Activated CD4-positive, alpha-beta T cell treated with anti-CD3 and anti-CD28 coated beads, Interleukin-2, Interleukin-6, amounts not matched to agents 100 ng/mL and 50 ng/mL, durations not matched to agents 16 hours and 8 hours (primary cell): ENCODE results near the gene KIF17.

Source experiments
- DNase-seq: peaks from one replicate; pipeline ENCODE4 v3.0.0-alpha.2; 2020

The KIF17 gene

GRCh38 chr1:20717452-20718342 lies at the start of gene KIF17:
Gene KIF17, minus strand, starts transcription at chr1:20718007. Its CDS starts 301 bp downstream, at chr1:20717706.
- peak; percentile 60 for DNase-seq

GRCh38 chr1:20767271-20767670 lies 49.5 kb upstream of the KIF17 start:
- no peak for DNase-seq

GRCh38 chr1:20763417-20763816 lies 45.6 kb upstream of the KIF17 start:
- no peak for DNase-seq

- no peak for DNase-seq
These were observed 42.5 kb upstream of the KIF17 start for GRCh38 chr1:20760322-20760721.

GRCh38 chr1:20753589-20753988 lies 35.8 kb upstream of the KIF17 start:
- DNase-seq, result no peak

- DNase-seq, result no peak
These were observed 33.7 kb upstream of the KIF17 start for GRCh38 chr1:20751462-20751990.

GRCh38 chr1:20742671-20743070 lies 24.9 kb upstream of the KIF17 start:
- DNase-seq, result no peak

GRCh38 chr1:20740781-20741180 lies 23.0 kb upstream of the KIF17 start:
- DNase-seq, result no peak

GRCh38 chr1:20739225-20739624 lies 21.4 kb upstream of the KIF17 start:
- DNase-seq, result no peak

GRCh38 chr1:20735581-20736111 lies 17.8 kb upstream of the KIF17 start:
- DNase-seq, result no peak

GRCh38 chr1:20733360-20733975 lies 15.7 kb upstream of the KIF17 start:
- no peak for DNase-seq

- DNase-seq, result peak; percentile 81
These were observed 15.0 kb upstream of the KIF17 start, which contains the start of gene SH2D5 for GRCh38 chr1:20732588-20733359. Gene SH2D5, minus strand, starts transcription at chr1:20732703. Its CDS starts 4,659 bp downstream, at chr1:20728044.

GRCh38 chr1:20732071-20732587 lies 14.3 kb upstream of the KIF17 start:
- peak; percentile 67 for DNase-seq

- DNase-seq, result no peak
These were observed 13.5 kb upstream of the KIF17 start for GRCh38 chr1:20731057-20731991.

GRCh38 chr1:20730690-20731056 lies 12.9 kb upstream of the KIF17 start:
- no peak for DNase-seq

GRCh38 chr1:20729990-20730689 lies 12.3 kb upstream of the KIF17 start:
- no peak for DNase-seq

GRCh38 chr1:20729155-20729931 lies 11.5 kb upstream of the KIF17 start:
- no peak for DNase-seq

- DNase-seq, result no peak
These were observed 10.8 kb upstream of the KIF17 start for GRCh38 chr1:20728371-20729154.

- no peak for DNase-seq
These were observed 10.0 kb upstream of the KIF17 start for GRCh38 chr1:20727746-20728316.
